Neural crest cell (in vitro differentiated cells): ENCODE data around the gene TMPRSS2. TPM values are rescaled to one million over a fixed set of nuclear protein-coding genes. Genes with fewer than 3 reads are reported as not detected.

Experiments used
- DNase-seq: peaks from one replicate; pipeline ENCODE4 v3.0.0; 2021; ENCODE audit warnings: low read depth, mixed read lengths, low spot score
- H3K27ac Mint-ChIP-seq: one replicate; pipeline ENCODE4 v1.8.0; 2021; ENCODE audit warnings: mild to moderate bottlenecking, mixed read lengths; ENCODE audit not compliant: unreplicated experiment
- H3K27me3 Mint-ChIP-seq: 2 replicates; pipeline ENCODE4 v1.8.0; 2021; ENCODE audit warnings: low read depth, mild to moderate bottlenecking, mixed read lengths
- H3K36me3 Mint-ChIP-seq: 2 replicates; pipeline ENCODE4 v1.8.0; 2021; ENCODE audit warnings: low read depth, mild to moderate bottlenecking, mixed read lengths
- H3K4me1 Mint-ChIP-seq: 2 replicates; pipeline ENCODE4 v1.8.0; 2021; ENCODE audit warnings: mixed read lengths
- H3K4me3 Mint-ChIP-seq: one replicate; pipeline ENCODE4 v1.8.0; 2021; ENCODE audit warnings: mild to moderate bottlenecking, mixed read lengths
- H3K9me3 Mint-ChIP-seq: 2 replicates; pipeline ENCODE4 v1.8.0; 2021; ENCODE audit warnings: mixed read lengths
- total RNA-seq: library from RNA; stranded (reverse); gene quantifications from 2 replicates; pipeline ENCODE4 v1.2.1, GENCODE V29; 2021
- TF ChIP-seq, protein P1 (sequence below): fragments of 200-600 bp; sonication (generic); conservative IDR thresholded peaks from 2 replicates; pipeline ENCODE4 v1.5.0; 2021; ENCODE audit warnings: antibody characterized with exemption, mild to moderate bottlenecking

TMPRSS2 gene
- total RNA-seq, 1 donor from 2014 or later = not detected

DNA sequence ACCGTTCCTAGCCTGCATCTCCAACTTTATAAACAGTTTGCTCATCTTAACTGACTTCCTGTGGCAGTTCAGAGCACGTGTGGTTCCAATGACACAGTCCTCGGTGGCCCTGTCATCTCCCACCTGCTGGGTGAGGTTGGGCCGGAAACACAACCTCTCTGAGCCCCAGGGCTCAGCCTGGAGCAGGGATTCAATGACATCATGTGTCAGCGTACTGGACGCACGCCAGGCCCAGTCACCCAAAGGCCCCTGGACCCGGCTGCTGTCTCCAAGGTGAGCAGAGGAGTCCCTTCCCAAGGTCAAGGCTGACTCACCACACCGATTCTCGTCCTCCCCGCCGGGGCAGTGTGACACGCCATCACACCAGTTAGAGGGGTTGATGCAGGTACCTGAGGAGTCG is 19.9 kb downstream of the TMPRSS2 start:
- peaks cover 10% of the 10 kb centered on the region for H3K4me1 Mint-ChIP-seq
- TF ChIP-seq, protein P1, sequence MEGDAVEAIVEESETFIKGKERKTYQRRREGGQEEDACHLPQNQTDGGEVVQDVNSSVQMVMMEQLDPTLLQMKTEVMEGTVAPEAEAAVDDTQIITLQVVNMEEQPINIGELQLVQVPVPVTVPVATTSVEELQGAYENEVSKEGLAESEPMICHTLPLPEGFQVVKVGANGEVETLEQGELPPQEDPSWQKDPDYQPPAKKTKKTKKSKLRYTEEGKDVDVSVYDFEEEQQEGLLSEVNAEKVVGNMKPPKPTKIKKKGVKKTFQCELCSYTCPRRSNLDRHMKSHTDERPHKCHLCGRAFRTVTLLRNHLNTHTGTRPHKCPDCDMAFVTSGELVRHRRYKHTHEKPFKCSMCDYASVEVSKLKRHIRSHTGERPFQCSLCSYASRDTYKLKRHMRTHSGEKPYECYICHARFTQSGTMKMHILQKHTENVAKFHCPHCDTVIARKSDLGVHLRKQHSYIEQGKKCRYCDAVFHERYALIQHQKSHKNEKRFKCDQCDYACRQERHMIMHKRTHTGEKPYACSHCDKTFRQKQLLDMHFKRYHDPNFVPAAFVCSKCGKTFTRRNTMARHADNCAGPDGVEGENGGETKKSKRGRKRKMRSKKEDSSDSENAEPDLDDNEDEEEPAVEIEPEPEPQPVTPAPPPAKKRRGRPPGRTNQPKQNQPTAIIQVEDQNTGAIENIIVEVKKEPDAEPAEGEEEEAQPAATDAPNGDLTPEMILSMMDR = no peak
- H3K27me3 Mint-ChIP-seq = no peaks in the 10 kb centered on the region
- H3K27ac Mint-ChIP-seq = no peak overlapping the region
- no peaks in the 10 kb centered on the region for H3K36me3 Mint-ChIP-seq
- H3K9me3 Mint-ChIP-seq = no peaks in the 10 kb centered on the region
- H3K4me3 Mint-ChIP-seq = no peak overlapping the region
- no peak for DNase-seq

DNA sequence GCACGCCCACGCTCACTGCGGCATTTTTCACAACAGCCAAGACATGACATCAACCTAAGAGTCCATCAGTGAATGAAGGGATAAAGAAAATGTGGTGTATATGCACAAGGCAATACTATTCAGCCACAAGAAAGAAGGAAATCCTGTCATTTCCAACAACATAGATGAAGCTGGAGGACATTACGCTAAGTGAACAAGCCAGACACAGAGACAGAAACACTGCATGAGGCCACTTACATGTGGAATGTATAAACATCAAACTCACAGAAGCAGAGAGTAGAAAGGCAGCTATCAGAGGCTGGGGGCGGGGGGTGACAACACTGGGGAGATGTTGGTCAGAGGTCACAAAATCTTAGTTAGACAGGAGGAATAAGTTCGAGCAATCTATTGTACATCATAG is 20.9 kb downstream of the TMPRSS2 start:
- TF ChIP-seq, protein P1 = no peak
- Mint-ChIP-seq H3K36me3 (no peaks in the 10 kb centered on the region), H3K27ac (no peak overlapping the region), H3K27me3 (no peaks in the 10 kb centered on the region), H3K4me3 (no peak overlapping the region), H3K4me1 (peaks cover 10% of the 10 kb centered on the region), H3K9me3 (no peaks in the 10 kb centered on the region)
- no peak for DNase-seq

DNA sequence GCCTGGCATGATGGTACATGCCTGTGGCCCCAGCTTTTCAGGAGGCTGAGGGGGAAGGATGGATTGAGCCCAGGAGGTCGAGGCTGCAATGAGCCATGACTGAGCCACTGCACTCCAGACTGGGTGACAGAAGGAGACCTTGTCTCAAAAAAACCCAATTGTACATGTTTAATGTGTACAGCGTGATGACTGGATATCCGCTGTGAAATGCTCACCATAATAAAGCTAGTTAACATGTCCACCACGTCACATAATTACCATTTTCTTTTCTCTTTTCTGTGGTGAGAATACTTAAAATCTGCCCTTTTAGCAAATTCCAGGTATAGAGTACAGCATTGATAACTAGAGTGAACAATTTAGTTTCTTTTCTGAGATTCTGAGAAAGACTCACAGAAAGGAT is 24.0 kb downstream of the TMPRSS2 start:
- Mint-ChIP-seq H3K36me3 (no peaks in the 10 kb centered on the region), H3K9me3 (no peaks in the 10 kb centered on the region), H3K4me1 (peaks cover 15% of the 10 kb centered on the region), H3K27me3 (no peaks in the 10 kb centered on the region), H3K4me3 (no peak overlapping the region), H3K27ac (no peak overlapping the region)
- TF ChIP-seq, protein P1 = no peak
- no peak for DNase-seq

DNA sequence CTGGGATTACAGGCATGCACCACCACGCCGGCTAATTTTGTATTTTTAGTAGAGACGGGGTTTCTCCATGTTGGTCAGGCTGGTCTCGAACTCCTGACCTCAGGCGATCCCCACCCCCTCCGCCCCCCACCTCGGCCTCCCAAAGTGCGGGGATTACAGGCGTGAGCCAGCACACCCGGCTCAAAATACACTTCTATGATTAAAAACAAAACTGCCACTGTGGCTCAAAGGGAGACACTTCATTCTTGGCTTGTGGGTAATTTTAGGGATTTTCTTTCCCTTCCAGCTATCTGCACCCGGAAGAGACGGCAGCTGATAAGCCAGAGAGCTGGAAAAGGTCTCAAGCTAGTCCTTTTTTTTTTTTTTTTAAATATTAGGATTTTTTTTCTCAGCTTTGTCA is 24.5 kb downstream of the TMPRSS2 start:
- Mint-ChIP-seq H3K9me3 (no peaks in the 10 kb centered on the region), H3K36me3 (no peaks in the 10 kb centered on the region), H3K4me3 (no peak overlapping the region), H3K27ac (no peak overlapping the region), H3K4me1 (peaks cover 18% of the 10 kb centered on the region), H3K27me3 (no peaks in the 10 kb centered on the region)
- no peak for DNase-seq
- TF ChIP-seq, protein P1 = no peak

DNA sequence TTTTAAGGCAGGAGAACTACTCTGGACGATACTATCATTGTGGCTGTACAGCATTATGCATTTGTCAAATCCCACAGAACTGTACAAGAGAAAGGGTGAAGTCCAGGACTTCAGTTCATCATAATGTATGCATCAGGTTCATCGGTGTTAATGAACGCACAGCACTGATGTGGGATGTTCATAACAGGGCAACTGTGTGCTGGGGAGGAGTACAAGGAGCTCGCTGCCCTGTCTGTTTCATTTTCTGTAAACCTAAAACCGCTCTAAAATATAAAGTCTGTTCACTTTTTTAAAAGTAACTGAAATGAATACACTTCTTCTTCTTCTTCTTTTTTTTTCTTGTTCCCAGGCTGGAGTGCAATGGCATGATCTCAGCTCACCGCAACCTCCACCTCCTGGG is 25.0 kb downstream of the TMPRSS2 start:
- Mint-ChIP-seq H3K9me3 (no peaks in the 10 kb centered on the region), H3K27ac (no peak overlapping the region), H3K27me3 (no peaks in the 10 kb centered on the region), H3K4me1 (peaks cover 22% of the 10 kb centered on the region), H3K4me3 (no peak overlapping the region), H3K36me3 (no peaks in the 10 kb centered on the region)
- no peak for DNase-seq
- TF ChIP-seq, protein P1 = no peak

DNA sequence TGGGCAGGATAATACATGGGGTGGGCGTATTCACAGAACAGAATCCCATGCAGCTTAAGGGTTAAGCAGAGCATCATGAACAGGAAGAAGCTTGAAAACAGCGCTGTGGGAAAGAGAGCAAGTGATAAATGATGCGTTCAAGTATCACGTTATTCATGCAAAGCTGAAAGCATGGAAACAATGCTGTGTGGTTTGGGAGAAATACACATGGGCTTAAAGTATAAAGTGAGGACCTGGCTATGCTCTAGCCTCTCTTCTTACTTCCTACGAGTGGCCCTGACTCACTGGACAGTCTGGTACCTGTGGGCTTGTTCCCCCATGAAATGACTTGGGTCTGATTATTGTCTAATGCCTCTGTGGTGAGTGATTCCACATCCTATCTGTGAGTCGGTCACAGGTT is 25.7 kb downstream of the TMPRSS2 start:
- Mint-ChIP-seq H3K27me3 (no peaks in the 10 kb centered on the region), H3K9me3 (no peaks in the 10 kb centered on the region), H3K36me3 (no peaks in the 10 kb centered on the region), H3K27ac (no peak overlapping the region), H3K4me1 (peaks cover 28% of the 10 kb centered on the region), H3K4me3 (no peak overlapping the region)
- TF ChIP-seq, protein P1 = no peak
- DNase-seq = no peak
